SK-N-MC (cell line): ENCODE measurements around the gene TFB2M.

Source experiments
- DNase-seq: peaks from one replicate; pipeline ENCODE4 v3.0.0-alpha.2; 2011; ENCODE audit warnings: low read depth, low spot score
- H3K27ac ChIP-seq: fragments of 200-600 bp; sonication (generic); 2 replicates; pipeline ENCODE4 v1.5.1; 2016; ENCODE audit warnings: mixed run types
- H3K36me3 ChIP-seq: fragments of 200-600 bp; sonication (generic); 2 replicates; pipeline ENCODE4 v1.6.1; 2017; ENCODE audit warnings: antibody characterized with exemption, low read length, mixed read lengths; ENCODE audit not compliant: insufficient read depth
- H3K4me3 ChIP-seq: fragments of 200-600 bp; sonication (generic); 2 replicates; pipeline ENCODE4 v1.5.1; 2016
- H3K9ac ChIP-seq: fragments of 200-600 bp; sonication (generic); 2 replicates; pipeline ENCODE4 v1.8.0; 2017; ENCODE audit warnings: mixed run types, mixed read lengths; ENCODE audit not compliant: insufficient read length
- H3K9me3 ChIP-seq: fragments of 200-600 bp; sonication (generic); 2 replicates; pipeline ENCODE4 v1.6.1; 2017; ENCODE audit warnings: low read depth, mild to moderate bottlenecking, antibody characterized with exemption, low read length, moderate library complexity, mixed read lengths
- EZH2 ChIP-seq: fragments of 200-600 bp; sonication (generic); IDR thresholded peaks from one replicate; pipeline ENCODE4 v1.6.1; 2017; ENCODE audit warnings: antibody characterized with exemption
- FOXP2 ChIP-seq: optimal IDR thresholded peaks from 2 replicates; pipeline ENCODE3; 2011; ENCODE audit warnings: mild to moderate bottlenecking, moderate library complexity; ENCODE audit not compliant: insufficient read depth; ENCODE audit errors: extremely low read length, control extremely low read depth
- POLR2AphosphoS5 ChIP-seq: IDR thresholded peaks from 2 replicates; pipeline ENCODE4 v1.6.1; 2012; ENCODE audit warnings: mild to moderate bottlenecking, low read depth, low read length, borderline replicate concordance

TFB2M gene

DNA sequence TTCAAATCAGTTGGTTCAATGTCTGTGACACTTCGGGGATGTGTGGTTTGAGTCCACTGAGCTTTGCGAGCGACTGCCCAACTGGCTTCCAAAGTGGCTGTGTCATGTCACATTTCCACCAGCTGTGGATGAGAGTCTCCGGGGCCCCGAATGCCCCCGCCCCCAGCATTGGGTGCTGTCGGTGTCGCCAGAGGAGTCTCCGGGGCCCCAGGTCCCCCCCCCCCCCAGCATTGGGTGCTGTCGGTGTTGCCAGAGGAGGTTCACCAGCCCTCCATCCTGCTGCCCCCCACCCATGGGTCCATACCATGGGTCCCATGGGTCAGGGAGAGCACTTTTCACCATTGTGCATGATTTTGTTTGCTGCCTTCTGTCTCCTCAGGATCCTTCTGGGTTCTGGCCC lies 49.9 kb downstream of the TFB2M start:
- no peak overlapping the region for H3K4me3 ChIP-seq
- TF ChIP-seq FOXP2 (no peak), POLR2AphosphoS5 (no peak), EZH2 (no peak)
- H3K9ac ChIP-seq = no peak overlapping the region
- no peaks in the 10 kb centered on the region for H3K36me3 ChIP-seq
- DNase-seq = no peak
- H3K27ac ChIP-seq = no peak overlapping the region
- H3K9me3 ChIP-seq = no peaks in the 10 kb centered on the region; the same call in none of the 2 replicates

- H3K27ac ChIP-seq = no peak overlapping the region
- H3K9ac ChIP-seq = no peak overlapping the region
- H3K36me3 ChIP-seq = no peaks in the 10 kb centered on the region
- TF ChIP-seq POLR2AphosphoS5 (no peak), EZH2 (no peak), FOXP2 (no peak)
- H3K9me3 ChIP-seq = no peaks in the 10 kb centered on the region; the same call in none of the 2 replicates
- H3K4me3 ChIP-seq = no peak overlapping the region
- no peak for DNase-seq
These were observed 50.6 kb downstream of the TFB2M start for GRCh38 chr1:246515390-246516005.

- no peak overlapping the region for H3K4me3 ChIP-seq
- no peaks in the 10 kb centered on the region; the same call in none of the 2 replicates for H3K9me3 ChIP-seq
- no peak overlapping the region for H3K27ac ChIP-seq
- no peaks in the 10 kb centered on the region for H3K36me3 ChIP-seq
- no peak for TF ChIP-seq FOXP2
- no peak for TF ChIP-seq POLR2AphosphoS5
- no peak for TF ChIP-seq EZH2
- no peak for DNase-seq
- no peak overlapping the region for H3K9ac ChIP-seq
These were observed 52.3 kb downstream of the TFB2M start for GRCh38 chr1:246513619-246514343.

GRCh38 chr1:246513041-246513440 lies 53.0 kb downstream of the TFB2M start:
- H3K36me3 ChIP-seq = no peaks in the 10 kb centered on the region
- no peak for DNase-seq
- no peak for TF ChIP-seq EZH2
- no peak for TF ChIP-seq FOXP2
- no peak for TF ChIP-seq POLR2AphosphoS5
- no peaks in the 10 kb centered on the region; the same call in none of the 2 replicates for H3K9me3 ChIP-seq
- no peak overlapping the region for H3K9ac ChIP-seq
- no peak overlapping the region for H3K27ac ChIP-seq
- no peak overlapping the region for H3K4me3 ChIP-seq

DNA sequence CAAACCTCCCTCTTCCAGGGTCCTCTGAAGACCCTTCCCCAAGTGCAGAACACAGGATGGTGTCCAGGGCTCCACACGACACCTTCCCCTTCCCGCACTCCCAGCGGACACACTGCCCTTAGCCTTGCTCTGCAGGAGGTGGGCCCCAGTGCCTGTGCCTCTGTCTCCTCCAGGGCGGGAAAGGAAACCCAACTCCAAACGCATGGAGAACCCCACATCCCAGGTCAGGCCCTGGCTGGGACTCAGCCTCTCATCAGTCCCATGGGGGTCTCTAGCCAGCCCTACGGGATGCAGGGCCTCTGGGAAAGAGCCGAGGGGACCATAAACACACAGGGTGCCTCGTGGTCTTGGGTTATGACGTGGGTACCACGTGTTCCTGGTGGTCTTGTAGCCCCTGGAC lies 53.4 kb downstream of the TFB2M start:
- no peak for DNase-seq
- H3K27ac ChIP-seq = no peak overlapping the region
- no peak overlapping the region for H3K4me3 ChIP-seq
- no peak for TF ChIP-seq FOXP2
- no peak for TF ChIP-seq EZH2
- no peak for TF ChIP-seq POLR2AphosphoS5
- H3K9ac ChIP-seq = no peak overlapping the region
- H3K9me3 ChIP-seq = no peaks in the 10 kb centered on the region; the same call in none of the 2 replicates
- no peaks in the 10 kb centered on the region for H3K36me3 ChIP-seq

DNA sequence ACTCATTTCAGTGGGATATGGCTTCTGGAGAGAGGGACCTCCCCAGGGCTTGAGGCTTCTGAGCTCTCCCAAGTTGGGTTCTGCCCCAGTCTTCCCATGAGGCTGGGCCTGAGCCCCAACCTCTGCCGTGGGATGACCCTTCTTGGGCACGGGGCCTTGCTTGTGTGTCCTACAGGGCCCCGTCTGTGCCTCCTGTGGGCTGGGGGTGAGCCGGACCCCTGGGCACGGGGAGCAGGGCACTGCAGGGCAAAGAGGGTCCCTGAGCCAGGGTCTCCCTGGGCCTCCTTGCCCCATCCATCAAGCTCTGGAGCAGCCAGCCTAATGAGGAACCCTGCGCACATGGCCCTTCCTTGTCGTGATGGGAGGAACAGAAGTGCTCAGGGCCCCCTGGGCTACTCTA lies 53.8 kb downstream of the TFB2M start:
- no peaks in the 10 kb centered on the region; the same call in none of the 2 replicates for H3K9me3 ChIP-seq
- DNase-seq = no peak
- H3K36me3 ChIP-seq = no peaks in the 10 kb centered on the region
- no peak overlapping the region for H3K27ac ChIP-seq
- H3K4me3 ChIP-seq = no peak overlapping the region
- TF ChIP-seq EZH2 = no peak
- TF ChIP-seq FOXP2 = no peak
- TF ChIP-seq POLR2AphosphoS5 = no peak
- no peak overlapping the region for H3K9ac ChIP-seq

DNA sequence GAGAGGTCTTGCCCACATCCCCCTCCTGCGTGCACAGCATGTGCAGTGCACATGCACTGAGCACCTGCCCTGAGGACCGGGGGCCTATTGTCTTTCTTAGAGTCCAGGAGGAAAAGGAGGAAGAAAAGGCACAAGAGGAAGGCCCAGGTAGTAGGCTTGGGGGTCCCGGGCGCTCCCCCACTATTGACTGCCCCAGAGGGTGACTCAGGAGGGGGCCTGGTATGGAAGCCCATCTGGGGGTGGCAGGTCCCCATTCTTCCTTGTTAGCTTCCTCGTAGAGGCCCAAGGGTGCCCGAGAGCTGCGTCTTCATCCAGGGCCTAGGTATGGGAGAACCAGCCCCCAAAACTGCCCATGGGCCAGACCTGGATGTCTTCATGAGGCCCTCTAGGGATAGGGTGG lies 54.9 kb downstream of the TFB2M start:
- Histone ChIP-seq H3K9ac (no peak overlapping the region), H3K9me3 (no peaks in the 10 kb centered on the region; the same call in none of the 2 replicates), H3K36me3 (no peaks in the 10 kb centered on the region), H3K4me3 (no peak overlapping the region), H3K27ac (no peak overlapping the region)
- TF ChIP-seq POLR2AphosphoS5 (no peak), FOXP2 (no peak), EZH2 (no peak)
- DNase-seq = no peak

DNA sequence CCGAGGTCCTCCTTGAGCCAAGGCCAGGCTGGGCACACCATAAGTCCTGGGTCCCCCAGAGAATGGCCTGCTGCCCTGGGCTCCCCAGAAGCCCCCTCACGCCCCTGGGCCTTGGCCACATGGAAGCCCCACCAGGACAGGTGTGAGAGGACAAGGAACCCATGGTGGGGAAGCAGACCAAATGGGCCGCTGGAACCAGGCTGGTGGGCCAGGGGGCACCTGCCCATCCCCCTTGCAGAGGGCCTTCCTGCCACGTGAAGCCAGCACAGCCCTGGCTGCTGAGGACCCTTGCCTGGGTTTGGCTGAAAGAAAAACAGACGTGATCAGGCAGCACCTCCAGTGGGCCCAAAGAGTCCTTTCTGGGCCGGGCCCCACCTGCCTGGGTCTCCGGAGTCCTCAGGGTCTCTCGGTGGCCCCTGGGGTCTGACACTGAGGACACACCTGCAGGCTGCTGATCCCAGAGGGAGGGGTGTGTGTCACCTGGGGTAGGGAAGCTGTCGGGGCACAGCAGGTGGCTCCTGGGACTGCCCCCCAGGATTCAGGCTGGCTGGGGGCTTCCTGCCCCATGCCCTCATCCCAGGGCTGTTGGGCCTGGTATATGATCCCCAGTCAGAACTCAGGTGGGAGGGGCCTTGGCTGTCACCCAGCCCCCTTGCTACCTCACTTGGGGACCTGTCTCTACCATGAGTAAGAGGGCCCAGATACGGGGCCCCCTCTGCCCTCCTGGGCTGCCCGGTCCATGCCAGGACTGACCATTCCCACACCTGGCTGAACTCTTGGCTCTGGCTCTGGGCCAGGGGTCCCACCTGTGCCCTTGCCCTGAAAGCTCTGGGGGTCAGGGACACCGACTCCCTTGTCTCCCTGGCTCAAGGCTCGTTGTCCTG lies 55.7 kb downstream of the TFB2M start:
- Histone ChIP-seq H3K4me3 (no peak overlapping the region), H3K9ac (no peak overlapping the region), H3K36me3 (no peaks in the 10 kb centered on the region), H3K9me3 (no peaks in the 10 kb centered on the region; the same call in none of the 2 replicates), H3K27ac (no peak overlapping the region)
- TF ChIP-seq POLR2AphosphoS5 = no peak
- no peak for TF ChIP-seq FOXP2
- TF ChIP-seq EZH2 = no peak
- no peak for DNase-seq
